ENCODE results near the gene GPHN. TPM values are rescaled to one million over a fixed set of nuclear protein-coding genes. Genes with fewer than 3 reads are reported as not detected.

GPHN gene
- total RNA-seq, 1 experiment from 2014 or later, result 34.9 TPM

GRCh38 chr14:67071506-67071905 lies 563.6 kb downstream of the GPHN start:
- DNase-seq, result no peak
- intact Hi-C loops (cut with micrococcal nuclease; ENCODE audit: unreplicated experiment), result no loop called here
- TF ChIP-seq CTCF (IDR thresholded peaks at IDR 0.05; ENCODE audit: unreplicated experiment), result no peak
- H3K4me1 Mint-ChIP-seq (ENCODE audit: low read depth, unreplicated experiment), result no peaks in the 10 kb centered on the region
- no peaks in the 10 kb centered on the region for H3K9me3 Mint-ChIP-seq (ENCODE audit: low read depth, unreplicated experiment)
- no peaks in the 10 kb centered on the region for H3K36me3 Mint-ChIP-seq (ENCODE audit: insufficient read depth, unreplicated experiment)
- CTCF ChIA-PET, result no interaction called here
- H3K4me3 Mint-ChIP-seq (ENCODE audit: low read depth, unreplicated experiment), result no peak overlapping the region
- no TSS peak for BruUV-seq (replicated peaks)
- H3K27me3 Mint-ChIP-seq (ENCODE audit: unreplicated experiment), result no peaks in the 10 kb centered on the region
- no peak overlapping the region for H3K27ac Mint-ChIP-seq (ENCODE audit: unreplicated experiment)

- no peaks in the 10 kb centered on the region for H3K27me3 Mint-ChIP-seq (ENCODE audit: unreplicated experiment)
Observed at GRCh38 chr14:67077921-67078320, 570.0 kb downstream of the GPHN start.

GRCh38 chr14:67079846-67080245 lies 571.9 kb downstream of the GPHN start:
- no peak overlapping the region for H3K4me3 Mint-ChIP-seq (ENCODE audit: low read depth, unreplicated experiment)
- no peak overlapping the region for H3K27ac Mint-ChIP-seq (ENCODE audit: unreplicated experiment)
- intact Hi-C loops (cut with micrococcal nuclease; ENCODE audit: unreplicated experiment), result no loop called here
- CTCF ChIA-PET, result interaction anchor here (1.1 kb wide), 1 partner anchor 12 kb away, joined by 3 read pairs; no protein-coding TSS in a partner anchor
- peaks cover 2% of the 10 kb centered on the region for H3K9me3 Mint-ChIP-seq (ENCODE audit: low read depth, unreplicated experiment)
- no peaks in the 10 kb centered on the region for H3K36me3 Mint-ChIP-seq (ENCODE audit: insufficient read depth, unreplicated experiment)
- no peak for DNase-seq
- BruUV-seq (replicated peaks), result no TSS peak
- H3K27me3 Mint-ChIP-seq (ENCODE audit: unreplicated experiment), result no peaks in the 10 kb centered on the region
- no peaks in the 10 kb centered on the region for H3K4me1 Mint-ChIP-seq (ENCODE audit: low read depth, unreplicated experiment)
- no peak for TF ChIP-seq CTCF (IDR thresholded peaks at IDR 0.05; ENCODE audit: unreplicated experiment)

More at GRCh38 chr14:67077921-67078320, 570.0 kb downstream of the GPHN start:
- H3K4me1 Mint-ChIP-seq (ENCODE audit: low read depth, unreplicated experiment), result no peaks in the 10 kb centered on the region
- peaks cover 2% of the 10 kb centered on the region for H3K9me3 Mint-ChIP-seq (ENCODE audit: low read depth, unreplicated experiment)
- H3K36me3 Mint-ChIP-seq (ENCODE audit: insufficient read depth, unreplicated experiment), result no peaks in the 10 kb centered on the region
- intact Hi-C loops (cut with micrococcal nuclease; ENCODE audit: unreplicated experiment), result no loop called here
- no TSS peak for BruUV-seq (replicated peaks)
- CTCF ChIA-PET, result no interaction called here
- TF ChIP-seq CTCF (IDR thresholded peaks at IDR 0.05; ENCODE audit: unreplicated experiment), result no peak
- DNase-seq, result no peak
- H3K27ac Mint-ChIP-seq (ENCODE audit: unreplicated experiment), result no peak overlapping the region
- no peak overlapping the region for H3K4me3 Mint-ChIP-seq (ENCODE audit: low read depth, unreplicated experiment)

- Mint-ChIP-seq H3K9me3 (ENCODE audit: low read depth, unreplicated experiment) (peaks cover 5% of the 10 kb centered on the region), H3K4me3 (ENCODE audit: low read depth, unreplicated experiment) (no peak overlapping the region), H3K4me1 (ENCODE audit: low read depth, unreplicated experiment) (no peaks in the 10 kb centered on the region), H3K27me3 (ENCODE audit: unreplicated experiment) (no peaks in the 10 kb centered on the region), H3K36me3 (ENCODE audit: insufficient read depth, unreplicated experiment) (no peaks in the 10 kb centered on the region), H3K27ac (ENCODE audit: unreplicated experiment) (no peak overlapping the region)
- DNase-seq, result no peak
- intact Hi-C loops (cut with micrococcal nuclease; ENCODE audit: unreplicated experiment), result no loop called here
- BruUV-seq (replicated peaks), result no TSS peak
- CTCF ChIA-PET, result no interaction called here
- TF ChIP-seq CTCF (IDR thresholded peaks at IDR 0.05; ENCODE audit: unreplicated experiment), result no peak
Observed at GRCh38 chr14:67108230-67108629, 600.3 kb downstream of the GPHN start.

Measured in Calu3 (cell line).